GM15510 (cell line): ENCODE data around the gene TRIM14.

Experiments used
- POLR2A ChIP-seq: IDR thresholded peaks from 3 replicates; pipeline ENCODE4 v1.6.1; 2011; ENCODE audit warnings: borderline replicate concordance; ENCODE audit not compliant: insufficient read length; ENCODE audit errors: extremely low read depth

Gene TRIM14

DNA sequence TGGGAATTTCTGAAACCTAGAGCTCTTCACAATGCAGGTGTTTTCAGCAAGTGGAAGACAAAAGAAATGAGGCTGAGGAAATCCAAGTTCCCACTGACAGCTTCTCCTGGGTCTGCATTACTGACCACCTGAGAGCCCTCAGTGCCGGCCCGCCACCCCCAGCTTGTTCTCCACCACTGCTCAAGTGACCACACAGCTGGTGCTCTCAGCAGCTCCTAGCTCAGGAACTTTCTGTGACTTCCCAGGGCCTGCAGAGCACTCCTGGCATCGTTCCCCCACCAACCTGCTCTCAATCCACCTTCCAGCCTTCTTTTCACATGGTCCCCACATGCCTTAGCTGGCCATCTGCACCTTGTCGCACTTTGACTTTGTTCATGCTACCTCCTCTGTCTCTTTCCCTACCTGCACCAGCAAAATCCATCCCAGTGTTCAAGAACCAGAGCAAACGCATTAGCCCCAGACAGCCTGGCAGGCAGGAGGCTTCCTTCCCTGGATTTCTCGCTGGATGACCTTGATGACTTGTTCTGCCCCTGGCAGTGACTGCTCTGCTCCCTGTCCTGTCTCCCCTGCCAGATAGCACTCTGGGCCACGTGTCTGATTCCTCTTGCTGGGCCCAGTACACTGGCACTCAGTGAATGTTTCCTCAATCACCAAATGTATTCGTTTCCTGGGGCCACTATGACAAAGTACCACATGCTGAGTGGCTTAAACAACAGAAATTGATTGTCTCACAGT lies 97.5 kb downstream of the TRIM14 start:
- no peak for TF ChIP-seq POLR2A

DNA sequence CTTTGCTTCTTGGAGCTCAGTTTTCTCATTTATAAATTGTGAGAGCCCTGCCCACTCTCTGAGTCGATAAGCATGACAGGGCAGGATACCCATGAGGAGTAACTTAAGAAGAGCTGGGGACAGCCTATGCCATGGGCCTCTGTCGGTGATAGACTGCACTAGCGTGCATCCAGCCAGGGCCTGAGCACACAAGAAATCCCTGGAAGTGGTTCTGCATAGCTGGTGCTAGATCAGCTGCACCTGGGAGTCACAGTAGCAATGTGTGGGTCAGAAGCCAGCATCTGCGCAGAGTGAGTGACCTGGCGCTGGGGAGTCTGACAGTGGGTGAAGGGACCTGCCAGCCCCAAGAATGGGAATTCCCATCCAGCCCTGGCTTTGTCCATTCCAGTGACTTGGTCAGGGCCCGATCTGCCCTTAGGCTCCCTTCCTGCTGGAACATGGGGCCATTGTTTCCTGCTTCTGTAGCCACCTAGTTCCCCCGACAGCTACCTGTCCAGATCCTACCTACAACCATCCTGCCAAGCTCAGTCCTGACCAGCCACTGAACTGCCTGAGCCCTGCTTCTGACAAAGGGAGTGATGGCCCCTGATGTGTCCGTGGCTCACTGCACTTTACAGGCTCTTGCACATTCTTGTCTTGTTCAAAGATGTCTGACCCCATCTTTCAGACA lies 98.4 kb downstream of the TRIM14 start:
- TF ChIP-seq POLR2A, result no peak
